H1 (cell line): Measurements from ENCODE around the gene USH2A. TPM values are rescaled to one million over a fixed set of nuclear protein-coding genes. Genes with fewer than 3 reads are reported as not detected.

Experiments used
- CTCF ChIA-PET: fragments of 300-600 bp; sonication (Branson Sonifier 250); formaldehyde crosslinking; loops from one replicate; lab custom pipeline; 2021; ENCODE audit not compliant: partially characterized antibody; lab: Charles Lee
- POLR2A ChIA-PET: fragments of 300-600 bp; sonication (Branson Sonifier 250); formaldehyde crosslinking; loops from one replicate; lab custom pipeline; 2021; ENCODE audit warnings: inconsistent platforms; ENCODE audit not compliant: partially characterized antibody; lab: Charles Lee
- DNase-seq, 2 experiments: peaks; one replicate each; pipeline versions ENCODE4 v3.0.0 to v3.0.0-alpha.2; 2010 to 2022; ENCODE audit warnings: low spot score in 2 of 2, low read depth in 1 of 2, mixed read lengths in 1 of 2
- FAIRE-seq: peaks from 2 replicates; lab custom pipeline; 2011; peaks lifted over from hg19 to GRCh38; lab: Jason Lieb, UNC
- H2AFZ ChIP-seq: 2 replicates; pipeline ENCODE4 v1.8.1; 2012; ENCODE audit warnings: low read length, inconsistent platforms
- H2AK5ac ChIP-seq: 2 replicates; pipeline ENCODE4 v1.6.1; 2013; ENCODE audit warnings: low read depth, low read length
- H2BK120ac ChIP-seq: replicated peaks from 2 replicates; pipeline ENCODE3; 2013; ENCODE audit warnings: low read depth, low read length, inconsistent platforms
- H2BK12ac ChIP-seq: 2 replicates; pipeline ENCODE4 v1.6.1; 2013; ENCODE audit warnings: low read depth, low read length
- H2BK15ac ChIP-seq: 2 replicates; pipeline ENCODE4 v1.6.1; 2013; ENCODE audit warnings: low read length
- H2BK20ac ChIP-seq: 2 replicates; pipeline ENCODE4 v1.6.1; 2013; ENCODE audit warnings: low read length
- H2BK5ac ChIP-seq: 2 replicates; pipeline ENCODE4 v1.6.1; 2013; ENCODE audit warnings: low read depth, low read length
- H3K14ac ChIP-seq: 2 replicates; pipeline ENCODE4 v1.6.1; 2013; ENCODE audit warnings: inconsistent platforms; ENCODE audit not compliant: insufficient read length
- H3K18ac ChIP-seq: 2 replicates; pipeline ENCODE4 v1.6.1; 2013; ENCODE audit warnings: low read length; ENCODE audit errors: extremely low read depth
- H3K23ac ChIP-seq: 2 replicates; pipeline ENCODE4 v1.6.1; 2013; ENCODE audit warnings: inconsistent platforms; ENCODE audit not compliant: insufficient read length
- H3K23me2 ChIP-seq: 2 replicates; pipeline ENCODE4 v1.6.1; 2013; ENCODE audit warnings: low read depth, low read length
- H3K27ac ChIP-seq: 2 replicates; pipeline ENCODE4 v1.6.1; 2011; ENCODE audit warnings: low read depth, low read length, inconsistent platforms
- H3K27me3 ChIP-seq, 4 experiments: replicated peaks in 1 of 4; 1 replicate in 1 of 4; 2 replicates in 3 of 4; pipeline versions ENCODE4 v1.6.1 to v1.8.1; 2011 to 2013; ENCODE audit warnings: low read length in 3 of 4, mild to moderate bottlenecking in 3 of 4, inconsistent platforms in 2 of 4, mixed read lengths in 2 of 4, moderate library complexity in 1 of 4; ENCODE audit not compliant: control insufficient read depth in 3 of 4, insufficient read depth in 3 of 4; ENCODE audit errors: extremely low read depth in 1 of 4
- H3K36me3 ChIP-seq, 4 experiments: 2 replicates each; pipeline versions ENCODE4 v1.6.1 to v1.8.1; 2011 to 2013; ENCODE audit warnings: mild to moderate bottlenecking in 4 of 4, low read length in 3 of 4, moderate library complexity in 2 of 4, control low read depth in 1 of 4, inconsistent platforms in 1 of 4; ENCODE audit not compliant: insufficient read depth in 4 of 4, control insufficient read depth in 2 of 4
- H3K4ac ChIP-seq: replicated peaks from 2 replicates; pipeline ENCODE3; 2013; ENCODE audit warnings: low read length, low read depth, mixed read lengths, inconsistent platforms; ENCODE audit not compliant: insufficient read length
- H3K4me1 ChIP-seq, 4 experiments: replicated peaks in 1 of 4; 1 replicate in 1 of 4; 2 replicates in 3 of 4; pipeline versions ENCODE4 v1.6.1 to v1.8.1; 2011 to 2013; ENCODE audit warnings: low read length in 3 of 4, inconsistent platforms in 2 of 4, mixed read lengths in 1 of 4; ENCODE audit not compliant: insufficient read depth in 4 of 4, control insufficient read depth in 3 of 4
- H3K4me2 ChIP-seq, 2 experiments: 2 replicates each; pipeline versions ENCODE4 v1.6.1 to v1.8.1; 2011 to 2013; ENCODE audit warnings: low read depth in 2 of 2, low read length in 2 of 2, control low read depth in 1 of 2, inconsistent platforms in 1 of 2, mild to moderate bottlenecking in 1 of 2; ENCODE audit not compliant: insufficient read depth in 1 of 2
- H3K4me3 ChIP-seq, 4 experiments: fragments of 200-600, 300-600 bp in 1 of 4; sonication (generic), shearing (Covaris generic), sonication (Bioruptor Twin) in 1 of 4; 2 replicates each; pipeline versions ENCODE4 v1.5.1 to v1.8.1; 2011 to 2016; ENCODE audit warnings: low read length in 4 of 4, low read depth in 3 of 4, control low read depth in 2 of 4, inconsistent platforms in 2 of 4, mild to moderate bottlenecking in 2 of 4, mixed read lengths in 1 of 4, moderate library complexity in 1 of 4; ENCODE audit not compliant: insufficient read depth in 2 of 4; ENCODE audit errors: extremely low read depth in 1 of 4
- H3K56ac ChIP-seq: replicated peaks from 2 replicates; pipeline ENCODE3; 2013; ENCODE audit warnings: low read depth, mild to moderate bottlenecking, mixed read lengths, low read length, inconsistent platforms; ENCODE audit not compliant: insufficient read length
- H3K79me1 ChIP-seq: 2 replicates; pipeline ENCODE4 v1.6.1; 2013; ENCODE audit warnings: low read depth, low read length, control low read depth
- H3K79me2 ChIP-seq, 2 experiments: 2 replicates each; pipeline versions ENCODE4 v1.6.1 to v1.8.1; 2012 to 2013; ENCODE audit warnings: low read length in 2 of 2, mild to moderate bottlenecking in 2 of 2, inconsistent platforms in 1 of 2; ENCODE audit not compliant: insufficient read depth in 2 of 2, control insufficient read depth in 1 of 2
- H3K9ac ChIP-seq, 4 experiments: replicated peaks in 1 of 4; 1 replicate in 1 of 4; 2 replicates in 3 of 4; pipeline versions ENCODE4 v1.6.1 to v1.8.1; 2011 to 2013; ENCODE audit warnings: low read depth in 3 of 4, low read length in 3 of 4, control low read depth in 2 of 4, mild to moderate bottlenecking in 2 of 4, moderate library complexity in 2 of 4, inconsistent platforms in 1 of 4; ENCODE audit errors: extremely low read depth in 1 of 4
- H3K9me3 ChIP-seq, 2 experiments: 2 replicates each; pipeline versions ENCODE4 v1.6.1 to v1.8.1; 2012 to 2013; ENCODE audit warnings: mild to moderate bottlenecking in 2 of 2, moderate library complexity in 2 of 2, control low read depth in 1 of 2, inconsistent platforms in 1 of 2, low read depth in 1 of 2, low read length in 1 of 2, mixed read lengths in 1 of 2; ENCODE audit not compliant: insufficient read depth in 2 of 2
- H4K20me1 ChIP-seq, 2 experiments: replicated peaks in 1 of 2; 2 replicates each; pipeline versions ENCODE3 to v1.8.1; 2011 to 2013; ENCODE audit warnings: inconsistent platforms in 2 of 2, low read length in 2 of 2, mild to moderate bottlenecking in 1 of 2; ENCODE audit not compliant: insufficient read depth in 2 of 2, control insufficient read depth in 1 of 2
- H4K5ac ChIP-seq: 2 replicates; pipeline ENCODE4 v1.6.1; 2013; ENCODE audit warnings: low read length, low read depth, mixed read lengths, inconsistent platforms; ENCODE audit not compliant: insufficient read length
- H4K8ac ChIP-seq: 2 replicates; pipeline ENCODE4 v1.8.0; 2013; ENCODE audit warnings: mild to moderate bottlenecking, moderate library complexity, low read length, inconsistent platforms; ENCODE audit not compliant: insufficient read depth; ENCODE audit errors: extremely low read depth
- H4K91ac ChIP-seq: replicated peaks from 2 replicates; pipeline ENCODE3; 2013; ENCODE audit warnings: low read length, mixed read lengths, inconsistent platforms; ENCODE audit not compliant: insufficient read length
- BRCA1 ChIP-seq: IDR thresholded peaks from 2 replicates; pipeline ENCODE4 v1.6.1; 2012; ENCODE audit warnings: low read depth, low read length, improper control_type of control experiment
- CHD1 ChIP-seq: IDR thresholded peaks from 2 replicates; pipeline ENCODE4 v1.6.1; 2012; ENCODE audit warnings: low read depth, low read length, improper control_type of control experiment
- CREB1 ChIP-seq: IDR thresholded peaks from 2 replicates; pipeline ENCODE4 v1.6.1; 2012; ENCODE audit warnings: inconsistent platforms
- KDM1A ChIP-seq: fragments of 200-600, 300-600 bp; sonication (generic); IDR thresholded peaks from 2 replicates; pipeline ENCODE4 v1.7.1; 2016; ENCODE audit warnings: mild to moderate bottlenecking, low read length, borderline replicate concordance
- RFX5 ChIP-seq: IDR thresholded peaks from 2 replicates; pipeline ENCODE4 v1.6.1; 2011; ENCODE audit warnings: low read depth, low read length, improper control_type of control experiment, borderline replicate concordance
- SP1 ChIP-seq: IDR thresholded peaks from 2 replicates; pipeline ENCODE4 v1.6.1; 2011; ENCODE audit warnings: low read depth, low read length
- TAF7 ChIP-seq: optimal IDR thresholded peaks from 2 replicates; pipeline ENCODE3; 2011; ENCODE audit warnings: low read depth, mild to moderate bottlenecking, inconsistent platforms, low read length, moderate library complexity, borderline replicate concordance
- TBP ChIP-seq: IDR thresholded peaks from 2 replicates; pipeline ENCODE4 v1.6.1; 2011; ENCODE audit warnings: low read depth, low read length, improper control_type of control experiment
- TEAD4 ChIP-seq: IDR thresholded peaks from 2 replicates; pipeline ENCODE4 v1.6.1; 2012; ENCODE audit warnings: low read depth, low read length, inconsistent platforms, mixed read lengths
- WGBS, 2 experiments: shearing (Covaris generic) in 1 of 2; methylation state at CpG; one replicate each; pipeline versions ENCODE4 v1.1.6 to v1.1.7; 2013 to 2015; ENCODE audit warnings: low lambda C conversion rate in 2 of 2, mixed read lengths in 2 of 2, inconsistent platforms in 1 of 2, low coverage in 1 of 2, missing lambda C conversion rate in 1 of 2; ENCODE audit not compliant: insufficient replicate concordance in 2 of 2, insufficient coverage in 1 of 2, insufficient read length in 1 of 2; ENCODE audit errors: extremely low coverage in 1 of 2, missing lambda C conversion rate in 1 of 2; 5-methylcytosine and 5-hydroxymethylcytosine counted together
- polyA plus RNA-seq, 7 experiments: library from polyadenylated mRNA; depleted of rRNA in 3 of 7; stranded (reverse) in 5 of 7; unstranded in 2 of 7; fragments of >200 nt in 5 of 7; fragments of 200-250 nt in 2 of 7; gene quantifications; 1 replicate in 5 of 7; 2 replicates in 1 of 7; 4 replicates in 1 of 7; pipeline versions ENCODE4 v1.2.1 to v1.2.3, GENCODE V29; 2011 to 2013; ENCODE audit warnings: missing spikeins in 2 of 7, mixed read lengths in 2 of 7
- total RNA-seq: library from RNA; stranded (reverse); fragmentation: NEBNext Ultra II Directional; extraction: Animal tissue kit (Norgen Biotek cat#: 25700); gene quantifications from 2 replicates; pipeline ENCODE4 v1.2.1, GENCODE V29; 2021

The USH2A gene
- total and polyA plus RNA-seq, 2 of the 8 experiments (the other 6 are each of a cell fraction or from before 2014, with no cell fraction given), result 0.02 to 0.17 TPM

DNA sequence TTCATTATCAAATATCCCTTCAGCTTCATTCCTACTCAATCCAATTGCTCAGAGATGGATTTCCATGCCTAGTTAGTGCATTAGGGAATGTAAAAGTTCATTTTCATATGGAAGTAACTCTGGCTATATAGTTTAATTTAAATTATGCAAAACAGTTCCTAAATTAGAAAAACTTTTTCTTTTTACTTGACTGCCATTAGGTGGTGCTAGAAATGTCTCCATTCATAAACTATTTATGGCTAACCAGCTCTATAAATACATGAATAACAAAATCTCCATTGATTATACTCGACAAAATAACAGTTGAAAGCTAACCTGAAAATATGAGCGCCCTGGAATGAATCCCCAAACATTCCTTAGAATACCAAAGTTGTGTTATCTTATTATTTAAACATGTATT is 311.4 kb downstream of the USH2A start:
- Histone ChIP-seq H3K27ac (no peak overlapping the region), H2BK120ac (no peak overlapping the region), H3K56ac (no peak overlapping the region), H2AFZ (no peak overlapping the region), H3K4me1 (no peaks in the 10 kb centered on the region; a peak in 1 of 7 replicates), H3K4me3 (no peak overlapping the region), H2AK5ac (no peak overlapping the region), H3K18ac (no peak overlapping the region), H4K5ac (no peak overlapping the region), H3K79me2 (no peaks in the 10 kb centered on the region), H2BK5ac (no peak overlapping the region), H2BK20ac (no peak overlapping the region), H3K23me2 (no peaks in the 10 kb centered on the region), H2BK15ac (no peak overlapping the region), H3K36me3 (no peaks in the 10 kb centered on the region), H3K4me2 (no peak overlapping the region), H3K79me1 (no peaks in the 10 kb centered on the region), H3K4ac (no peak overlapping the region), H4K20me1 (no peaks in the 10 kb centered on the region), H2BK12ac (no peak overlapping the region)
- no peak for FAIRE-seq
- CTCF ChIA-PET, result interaction anchor here (1.2 kb wide), 1 partner anchor 23 kb away, joined by 3 read pairs; no protein-coding TSS in a partner anchor
- POLR2A ChIA-PET, result no interaction called here
- no peak for TF ChIP-seq SP1
- no peak for TF ChIP-seq CHD1
- TF ChIP-seq CREB1, result no peak
- no peak for TF ChIP-seq KDM1A
- no peak for TF ChIP-seq TEAD4
- TF ChIP-seq TAF7, result no peak
- TF ChIP-seq RFX5, result no peak
- TF ChIP-seq TBP, result no peak
- no peak for TF ChIP-seq BRCA1
- TF ChIP-seq, all 59 proteins: peak for 0
- Histone ChIP-seq H3K27me3 (peaks cover 0 to under 1% (median 0%) of the 10 kb centered on the region in 4 experiments; a peak in 1 of 7 replicates), H3K9ac (no peak overlapping the region), H4K8ac (no peak overlapping the region), H3K9me3 (no peaks in the 10 kb centered on the region), H3K14ac (no peak overlapping the region), H4K91ac (no peak overlapping the region), H3K23ac (no peak overlapping the region)
- DNase-seq, result no peak
- WGBS, 2 experiments, result 84% methylated on average over 2 of the region's 2 CpGs; no CpG with 5 or more reads in 1 of the 2 experiments
